ENCODE data around the gene SNAP29. TPM values are rescaled to one million over a fixed set of nuclear protein-coding genes. Genes with fewer than 3 reads are reported as not detected.
"Not testable (repeated sequence)": the region's sequence is repeated elsewhere in the genome, so short reads cannot be mapped to it uniquely, and the experiment has no call there.

SNAP29 gene
- polyA plus RNA-seq, 5 donors = 27.8 to 39.9 (median 28.8) TPM

GRCh38 chr22:20928573-20928967, 69.8 kb downstream of the SNAP29 start:
- no peak for DNase-seq

GRCh38 chr22:20930004-20930403, 71.2 kb downstream of the SNAP29 start:
- DNase-seq = no peak

GRCh38 chr22:20930435-20930834, 71.6 kb downstream of the SNAP29 start:
- not testable (repeated sequence) for DNase-seq

- no peak for DNase-seq
These were observed 72.4 kb downstream of the SNAP29 start for GRCh38 chr22:20931126-20931654.

GRCh38 chr22:20933910-20934309, 75.1 kb downstream of the SNAP29 start:
- no peak for DNase-seq

- not testable (repeated sequence) for DNase-seq
These were observed 76.2 kb downstream of the SNAP29 start for GRCh38 chr22:20935049-20935448.

GRCh38 chr22:20935780-20936539, 77.2 kb downstream of the SNAP29 start:
- DNase-seq = not testable (repeated sequence)

- peak in 1 of 2 donors; percentile 43 for DNase-seq
These were observed 78.4 kb downstream of the SNAP29 start for GRCh38 chr22:20937031-20937793.

- no peak for DNase-seq
These were observed 79.2 kb downstream of the SNAP29 start for GRCh38 chr22:20937794-20938671.

- DNase-seq = not testable (repeated sequence)
These were observed 80.8 kb downstream of the SNAP29 start for GRCh38 chr22:20939457-20940185.

GRCh38 chr22:20940186-20940651, 81.4 kb downstream of the SNAP29 start:
- no peak for DNase-seq

Other genes with a start within 250 kb of the SNAP29 start
- gene SERPIND1, start 84.9 kb upstream of the SNAP29 start, polyA plus RNA-seq (ENCODE audit: insufficient read depth in 1 of 5, insufficient read length in 5 of 5, low replicate concordance in 1 of 5) = 1 to 10 TPM in 1 of 5 donors, under 1 TPM in 4; 0.08 to 2.4 (median 0.20) TPM
- gene PI4KA, start 196 bp upstream of the SNAP29 start, polyA plus RNA-seq (ENCODE audit: insufficient read depth in 1 of 5, insufficient read length in 5 of 5, low replicate concordance in 1 of 5) = 10 to 100 TPM; 46.5 to 73.7 (median 72.2) TPM
- gene CRKL, start 58.4 kb downstream of the SNAP29 start, polyA plus RNA-seq (ENCODE audit: insufficient read depth in 1 of 5, insufficient read length in 5 of 5, low replicate concordance in 1 of 5) = 10 to 100 TPM; 57.1 to 68.3 (median 60.3) TPM
- 1 to 10 TPM in 1 of 5 donors, under 1 TPM in 4; 0.50 to 1.1 (median 0.76) TPM for gene AIFM3, start 108.2 kb downstream of the SNAP29 start, polyA plus RNA-seq (ENCODE audit: insufficient read depth in 1 of 5, insufficient read length in 5 of 5, low replicate concordance in 1 of 5)
- 10 to 100 TPM; 43.4 to 67.5 (median 55.6) TPM for gene LZTR1, start 123.3 kb downstream of the SNAP29 start, polyA plus RNA-seq (ENCODE audit: insufficient read depth in 1 of 5, insufficient read length in 5 of 5, low replicate concordance in 1 of 5)
- gene THAP7, start 143.1 kb downstream of the SNAP29 start, polyA plus RNA-seq (ENCODE audit: insufficient read depth in 1 of 5, insufficient read length in 5 of 5, low replicate concordance in 1 of 5) = 10 to 100 TPM; 14.7 to 30.0 (median 19.2) TPM
- 1 to 10 TPM in 4 of 5 donors, under 1 TPM in 1; 0.95 to 3.4 (median 1.8) TPM for gene P2RX6, start 156.2 kb downstream of the SNAP29 start, polyA plus RNA-seq (ENCODE audit: insufficient read depth in 1 of 5, insufficient read length in 5 of 5, low replicate concordance in 1 of 5)
- gene SLC7A4, start 173.6 kb downstream of the SNAP29 start, polyA plus RNA-seq (ENCODE audit: insufficient read depth in 1 of 5, insufficient read length in 5 of 5, low replicate concordance in 1 of 5) = under 1 TPM; 0.18 to 0.78 (median 0.46) TPM
- gene LRRC74B, start 186.9 kb downstream of the SNAP29 start, polyA plus RNA-seq (ENCODE audit: insufficient read depth in 1 of 5, insufficient read length in 5 of 5, low replicate concordance in 1 of 5) = 1 to 10 TPM in 4 of 5 donors, under 1 TPM in 1; 0.25 to 2.4 (median 1.4) TPM

Data from right lung (tissue), 5 donors.